ACHN (cell line): ENCODE measurements around the gene COL23A1.

ENCODE experiments used
- DNase-seq: peaks from one replicate; pipeline ENCODE4 v3.0.0-alpha.2; 2015
- in situ Hi-C: cut with HindIII; loops from 2 replicates; pipeline ENCODE4 v1.10.0; 2017; ENCODE audit warnings: low sequenced_read_pairs, low pct_ligation_motif_present, low pct_unique_long_range_greater_than_20kb

The COL23A1 gene

GRCh38 chr5:178590141-178590923, at the start of gene COL23A1:
Gene COL23A1, minus strand, starts transcription at chr5:178590393.
- peak; percentile 41 for DNase-seq
- in situ Hi-C loops = no loop called here

- no peak for DNase-seq
- in situ Hi-C loops = no loop called here
Measured at GRCh38 chr5:178637356-178638074, 47.3 kb upstream of the COL23A1 start.

- no peak for DNase-seq
- in situ Hi-C loops = no loop called here
Measured at GRCh38 chr5:178632285-178632684, 42.1 kb upstream of the COL23A1 start.

GRCh38 chr5:178630951-178631350, 40.8 kb upstream of the COL23A1 start:
- in situ Hi-C loops = no loop called here
- no peak for DNase-seq

- in situ Hi-C loops = no loop called here
Measured at GRCh38 chr5:178630475-178630930, 40.3 kb upstream of the COL23A1 start.

GRCh38 chr5:178627259-178627598, 37.0 kb upstream of the COL23A1 start:
- no peak for DNase-seq
- in situ Hi-C loops = no loop called here

More at GRCh38 chr5:178630475-178630930, 40.3 kb upstream of the COL23A1 start:
- DNase-seq = no peak

GRCh38 chr5:178626484-178627258, 36.5 kb upstream of the COL23A1 start, which contains the start of gene CLK4:
Gene CLK4, minus strand, starts transcription at chr5:178627050. Its CDS starts 3,634 bp downstream, at chr5:178623416.
- in situ Hi-C loops = no loop called here
- DNase-seq = peak; percentile 90

GRCh38 chr5:178625679-178626483, 35.7 kb upstream of the COL23A1 start:
- in situ Hi-C loops = no loop called here
- peak; percentile 6 for DNase-seq

- DNase-seq = peak; percentile 13
- in situ Hi-C loops = no loop called here
Measured at GRCh38 chr5:178624631-178625546, 34.7 kb upstream of the COL23A1 start.

GRCh38 chr5:178622679-178623247, 32.6 kb upstream of the COL23A1 start:
- no peak for DNase-seq
- in situ Hi-C loops = no loop called here

- DNase-seq = no peak
- in situ Hi-C loops = no loop called here
Measured at GRCh38 chr5:178619390-178619789, 29.2 kb upstream of the COL23A1 start.

- no peak for DNase-seq
- in situ Hi-C loops = no loop called here
Measured at GRCh38 chr5:178612299-178612698, 22.1 kb upstream of the COL23A1 start.

GRCh38 chr5:178606269-178606668, 16.1 kb upstream of the COL23A1 start:
- no peak for DNase-seq
- in situ Hi-C loops = no loop called here

GRCh38 chr5:178605788-178606187, 15.6 kb upstream of the COL23A1 start:
- in situ Hi-C loops = no loop called here
- no peak for DNase-seq

GRCh38 chr5:178602752-178603151, 12.6 kb upstream of the COL23A1 start:
- in situ Hi-C loops = no loop called here
- DNase-seq = no peak

- in situ Hi-C loops = no loop called here
- no peak for DNase-seq
Measured at GRCh38 chr5:178595750-178596149, 5.6 kb upstream of the COL23A1 start.

GRCh38 chr5:178595150-178595549, 5.0 kb upstream of the COL23A1 start:
- no peak for DNase-seq
- in situ Hi-C loops = no loop called here
